H1 (cell line): ENCODE measurements around the gene SURF2. TPM values are rescaled to one million over a fixed set of nuclear protein-coding genes. Genes with fewer than 3 reads are reported as not detected.

ENCODE experiments used
- CTCF ChIA-PET: fragments of 300-600 bp; sonication (Branson Sonifier 250); formaldehyde crosslinking; loops from one replicate; lab custom pipeline; 2021; ENCODE audit not compliant: partially characterized antibody; lab: Charles Lee
- POLR2A ChIA-PET: fragments of 300-600 bp; sonication (Branson Sonifier 250); formaldehyde crosslinking; loops from one replicate; lab custom pipeline; 2021; ENCODE audit warnings: inconsistent platforms; ENCODE audit not compliant: partially characterized antibody; lab: Charles Lee
- DNase-seq, 2 experiments: peaks; one replicate each; pipeline versions ENCODE4 v3.0.0 to v3.0.0-alpha.2; 2010 to 2022; ENCODE audit warnings: low spot score in 2 of 2, low read depth in 1 of 2, mixed read lengths in 1 of 2
- FAIRE-seq: peaks from 2 replicates; lab custom pipeline; 2011; peaks lifted over from hg19 to GRCh38; lab: Jason Lieb, UNC
- H2AFZ ChIP-seq: 2 replicates; pipeline ENCODE4 v1.8.1; 2012; ENCODE audit warnings: low read length, inconsistent platforms
- H2AK5ac ChIP-seq: 2 replicates; pipeline ENCODE4 v1.6.1; 2013; ENCODE audit warnings: low read depth, low read length
- H2BK120ac ChIP-seq: replicated peaks from 2 replicates; pipeline ENCODE3; 2013; ENCODE audit warnings: low read depth, low read length, inconsistent platforms
- H2BK12ac ChIP-seq: 2 replicates; pipeline ENCODE4 v1.6.1; 2013; ENCODE audit warnings: low read depth, low read length
- H2BK15ac ChIP-seq: 2 replicates; pipeline ENCODE4 v1.6.1; 2013; ENCODE audit warnings: low read length
- H2BK20ac ChIP-seq: 2 replicates; pipeline ENCODE4 v1.6.1; 2013; ENCODE audit warnings: low read length
- H2BK5ac ChIP-seq: 2 replicates; pipeline ENCODE4 v1.6.1; 2013; ENCODE audit warnings: low read depth, low read length
- H3K14ac ChIP-seq: 2 replicates; pipeline ENCODE4 v1.6.1; 2013; ENCODE audit warnings: inconsistent platforms; ENCODE audit not compliant: insufficient read length
- H3K18ac ChIP-seq: 2 replicates; pipeline ENCODE4 v1.6.1; 2013; ENCODE audit warnings: low read length; ENCODE audit errors: extremely low read depth
- H3K23ac ChIP-seq: 2 replicates; pipeline ENCODE4 v1.6.1; 2013; ENCODE audit warnings: inconsistent platforms; ENCODE audit not compliant: insufficient read length
- H3K23me2 ChIP-seq: 2 replicates; pipeline ENCODE4 v1.6.1; 2013; ENCODE audit warnings: low read depth, low read length
- H3K27ac ChIP-seq: 2 replicates; pipeline ENCODE4 v1.6.1; 2011; ENCODE audit warnings: low read depth, low read length, inconsistent platforms
- H3K27me3 ChIP-seq, 4 experiments: replicated peaks in 1 of 4; 1 replicate in 1 of 4; 2 replicates in 3 of 4; pipeline versions ENCODE4 v1.6.1 to v1.8.1; 2011 to 2013; ENCODE audit warnings: low read length in 3 of 4, mild to moderate bottlenecking in 3 of 4, inconsistent platforms in 2 of 4, mixed read lengths in 2 of 4, moderate library complexity in 1 of 4; ENCODE audit not compliant: control insufficient read depth in 3 of 4, insufficient read depth in 3 of 4; ENCODE audit errors: extremely low read depth in 1 of 4
- H3K36me3 ChIP-seq, 4 experiments: 2 replicates each; pipeline versions ENCODE4 v1.6.1 to v1.8.1; 2011 to 2013; ENCODE audit warnings: mild to moderate bottlenecking in 4 of 4, low read length in 3 of 4, moderate library complexity in 2 of 4, control low read depth in 1 of 4, inconsistent platforms in 1 of 4; ENCODE audit not compliant: insufficient read depth in 4 of 4, control insufficient read depth in 2 of 4
- H3K4ac ChIP-seq: replicated peaks from 2 replicates; pipeline ENCODE3; 2013; ENCODE audit warnings: low read length, low read depth, mixed read lengths, inconsistent platforms; ENCODE audit not compliant: insufficient read length
- H3K4me1 ChIP-seq, 4 experiments: replicated peaks in 1 of 4; 1 replicate in 1 of 4; 2 replicates in 3 of 4; pipeline versions ENCODE4 v1.6.1 to v1.8.1; 2011 to 2013; ENCODE audit warnings: low read length in 3 of 4, inconsistent platforms in 2 of 4, mixed read lengths in 1 of 4; ENCODE audit not compliant: insufficient read depth in 4 of 4, control insufficient read depth in 3 of 4
- H3K4me2 ChIP-seq, 2 experiments: 2 replicates each; pipeline versions ENCODE4 v1.6.1 to v1.8.1; 2011 to 2013; ENCODE audit warnings: low read depth in 2 of 2, low read length in 2 of 2, control low read depth in 1 of 2, inconsistent platforms in 1 of 2, mild to moderate bottlenecking in 1 of 2; ENCODE audit not compliant: insufficient read depth in 1 of 2
- H3K4me3 ChIP-seq, 4 experiments: fragments of 200-600, 300-600 bp in 1 of 4; sonication (generic), shearing (Covaris generic), sonication (Bioruptor Twin) in 1 of 4; 2 replicates each; pipeline versions ENCODE4 v1.5.1 to v1.8.1; 2011 to 2016; ENCODE audit warnings: low read length in 4 of 4, low read depth in 3 of 4, control low read depth in 2 of 4, inconsistent platforms in 2 of 4, mild to moderate bottlenecking in 2 of 4, mixed read lengths in 1 of 4, moderate library complexity in 1 of 4; ENCODE audit not compliant: insufficient read depth in 2 of 4; ENCODE audit errors: extremely low read depth in 1 of 4
- H3K56ac ChIP-seq: replicated peaks from 2 replicates; pipeline ENCODE3; 2013; ENCODE audit warnings: low read depth, mild to moderate bottlenecking, mixed read lengths, low read length, inconsistent platforms; ENCODE audit not compliant: insufficient read length
- H3K79me1 ChIP-seq: 2 replicates; pipeline ENCODE4 v1.6.1; 2013; ENCODE audit warnings: low read depth, low read length, control low read depth
- H3K79me2 ChIP-seq, 2 experiments: 2 replicates each; pipeline versions ENCODE4 v1.6.1 to v1.8.1; 2012 to 2013; ENCODE audit warnings: low read length in 2 of 2, mild to moderate bottlenecking in 2 of 2, inconsistent platforms in 1 of 2; ENCODE audit not compliant: insufficient read depth in 2 of 2, control insufficient read depth in 1 of 2
- H3K9ac ChIP-seq, 4 experiments: replicated peaks in 1 of 4; 1 replicate in 1 of 4; 2 replicates in 3 of 4; pipeline versions ENCODE4 v1.6.1 to v1.8.1; 2011 to 2013; ENCODE audit warnings: low read depth in 3 of 4, low read length in 3 of 4, control low read depth in 2 of 4, mild to moderate bottlenecking in 2 of 4, moderate library complexity in 2 of 4, inconsistent platforms in 1 of 4; ENCODE audit errors: extremely low read depth in 1 of 4
- H3K9me3 ChIP-seq, 2 experiments: 2 replicates each; pipeline versions ENCODE4 v1.6.1 to v1.8.1; 2012 to 2013; ENCODE audit warnings: mild to moderate bottlenecking in 2 of 2, moderate library complexity in 2 of 2, control low read depth in 1 of 2, inconsistent platforms in 1 of 2, low read depth in 1 of 2, low read length in 1 of 2, mixed read lengths in 1 of 2; ENCODE audit not compliant: insufficient read depth in 2 of 2
- H4K20me1 ChIP-seq, 2 experiments: replicated peaks in 1 of 2; 2 replicates each; pipeline versions ENCODE3 to v1.8.1; 2011 to 2013; ENCODE audit warnings: inconsistent platforms in 2 of 2, low read length in 2 of 2, mild to moderate bottlenecking in 1 of 2; ENCODE audit not compliant: insufficient read depth in 2 of 2, control insufficient read depth in 1 of 2
- H4K5ac ChIP-seq: 2 replicates; pipeline ENCODE4 v1.6.1; 2013; ENCODE audit warnings: low read length, low read depth, mixed read lengths, inconsistent platforms; ENCODE audit not compliant: insufficient read length
- H4K8ac ChIP-seq: 2 replicates; pipeline ENCODE4 v1.8.0; 2013; ENCODE audit warnings: mild to moderate bottlenecking, moderate library complexity, low read length, inconsistent platforms; ENCODE audit not compliant: insufficient read depth; ENCODE audit errors: extremely low read depth
- H4K91ac ChIP-seq: replicated peaks from 2 replicates; pipeline ENCODE3; 2013; ENCODE audit warnings: low read length, mixed read lengths, inconsistent platforms; ENCODE audit not compliant: insufficient read length
- CREB1 ChIP-seq: IDR thresholded peaks from 2 replicates; pipeline ENCODE4 v1.6.1; 2012; ENCODE audit warnings: inconsistent platforms
- EZH2 ChIP-seq: fragments of 200-600 bp; sonication (generic); IDR thresholded peaks from 2 replicates; pipeline ENCODE4 v1.7.1; 2012; ENCODE audit warnings: low read depth, mild to moderate bottlenecking, moderate library complexity, low read length, inconsistent platforms; ENCODE audit not compliant: severe bottlenecking
- NANOG ChIP-seq: IDR thresholded peaks from 2 replicates; pipeline ENCODE4 v1.6.1; 2011; ENCODE audit warnings: low read length, low read depth, mild to moderate bottlenecking, inconsistent platforms; ENCODE audit not compliant: insufficient read depth, poor library complexity, severe bottlenecking
- SIRT6 ChIP-seq: IDR thresholded peaks from one replicate; pipeline ENCODE4 v1.7.1; 2012; ENCODE audit warnings: low read length, inconsistent platforms
- TCF12 ChIP-seq: IDR thresholded peaks from 2 replicates; pipeline ENCODE4 v1.6.1; 2011; ENCODE audit warnings: low read depth, mild to moderate bottlenecking, low read length
- WGBS, 2 experiments: shearing (Covaris generic) in 1 of 2; methylation state at CpG; one replicate each; pipeline versions ENCODE4 v1.1.6 to v1.1.7; 2013 to 2015; ENCODE audit warnings: low lambda C conversion rate in 2 of 2, mixed read lengths in 2 of 2, inconsistent platforms in 1 of 2, low coverage in 1 of 2, missing lambda C conversion rate in 1 of 2; ENCODE audit not compliant: insufficient replicate concordance in 2 of 2, insufficient coverage in 1 of 2, insufficient read length in 1 of 2; ENCODE audit errors: extremely low coverage in 1 of 2, missing lambda C conversion rate in 1 of 2; 5-methylcytosine and 5-hydroxymethylcytosine counted together
- polyA plus RNA-seq, 7 experiments: library from polyadenylated mRNA; depleted of rRNA in 3 of 7; stranded (reverse) in 5 of 7; unstranded in 2 of 7; fragments of >200 nt in 5 of 7; fragments of 200-250 nt in 2 of 7; gene quantifications; 1 replicate in 5 of 7; 2 replicates in 1 of 7; 4 replicates in 1 of 7; pipeline versions ENCODE4 v1.2.1 to v1.2.3, GENCODE V29; 2011 to 2013; ENCODE audit warnings: missing spikeins in 2 of 7, mixed read lengths in 2 of 7
- total RNA-seq: library from RNA; stranded (reverse); fragmentation: NEBNext Ultra II Directional; extraction: Animal tissue kit (Norgen Biotek cat#: 25700); gene quantifications from 2 replicates; pipeline ENCODE4 v1.2.1, GENCODE V29; 2021

The SURF2 gene
- total and polyA plus RNA-seq, 2 of the 8 experiments (the other 6 are each of a cell fraction or from before 2014, with no cell fraction given), result 36.6 to 37.7 TPM

- Histone ChIP-seq H3K27me3 (peaks cover 0 to 2% (median 0%) of the 10 kb centered on the region in 4 experiments; a peak in 1 of 7 replicates), H3K4me3 (no peak overlapping the region), H2BK120ac (no peak overlapping the region), H2BK5ac (no peak overlapping the region), H3K36me3 (no peaks in the 10 kb centered on the region; a peak in 1 of 8 replicates), H3K18ac (no peak overlapping the region), H3K23ac (no peak overlapping the region), H3K9ac (no peak overlapping the region), H2AFZ (no peak overlapping the region), H3K4me2 (no peak overlapping the region), H3K14ac (no peak overlapping the region), H4K20me1 (peaks cover 0 to 15% of the 10 kb centered on the region in 2 experiments), H2BK12ac (no peak overlapping the region), H4K91ac (no peak overlapping the region), H4K8ac (no peak overlapping the region), H3K23me2 (peaks cover 16% of the 10 kb centered on the region; the same call in 1 of the 2 replicates), H2BK20ac (no peak overlapping the region), H3K79me1 (no peaks in the 10 kb centered on the region), H2BK15ac (no peak overlapping the region), H3K27ac (no peak overlapping the region), H2AK5ac (no peak overlapping the region), H3K4me1 (no peaks in the 10 kb centered on the region; a peak in 1 of 7 replicates), H3K56ac (no peak overlapping the region), H3K4ac (no peak overlapping the region), H3K79me2 (no peaks in the 10 kb centered on the region), H4K5ac (no peak overlapping the region), H3K9me3 (peaks cover 0 to 11% of the 10 kb centered on the region in 2 experiments; a peak in 2 of 4 replicates)
- ChIA-PET POLR2A (interaction anchor here (1.0 to 1.6 kb wide), 5 partner anchors 11 to 37 kb away, joined by 3 to 5 read pairs (median 3); partner anchors contain the start of genes MED22, REXO4 and RPL7A), CTCF (interaction anchor here (0.5 to 4.7 kb wide), 5 partner anchors 11 to 111 kb away, joined by 3 to 52 read pairs (median 4); no protein-coding TSS in a partner anchor)
- WGBS, 2 experiments, result 83% methylated on average over 13 of the region's 14 CpGs; no CpG with 5 or more reads in 1 of the 2 experiments
- no peak for FAIRE-seq
- no peak for DNase-seq
- TF ChIP-seq TCF12 (no peak), NANOG (no peak), SIRT6 (no peak), EZH2 (no peak), CREB1 (no peak)
These were observed 29.1 kb downstream of the SURF2 start for GRCh38 chr9:133385452-133385851.
